Amniotic stem cell (primary cell): ENCODE data around the gene ABHD12B.

Experiments
- DNase-seq: peaks from one replicate; lab custom pipeline; 2025; lab: John Stamatoyannopoulos, UW

The ABHD12B gene, protein sequence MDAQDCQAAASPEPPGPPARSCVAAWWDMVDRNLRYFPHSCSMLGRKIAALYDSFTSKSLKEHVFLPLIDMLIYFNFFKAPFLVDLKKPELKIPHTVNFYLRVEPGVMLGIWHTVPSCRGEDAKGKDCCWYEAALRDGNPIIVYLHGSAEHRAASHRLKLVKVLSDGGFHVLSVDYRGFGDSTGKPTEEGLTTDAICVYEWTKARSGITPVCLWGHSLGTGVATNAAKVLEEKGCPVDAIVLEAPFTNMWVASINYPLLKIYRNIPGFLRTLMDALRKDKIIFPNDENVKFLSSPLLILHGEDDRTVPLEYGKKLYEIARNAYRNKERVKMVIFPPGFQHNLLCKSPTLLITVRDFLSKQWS

DNA sequence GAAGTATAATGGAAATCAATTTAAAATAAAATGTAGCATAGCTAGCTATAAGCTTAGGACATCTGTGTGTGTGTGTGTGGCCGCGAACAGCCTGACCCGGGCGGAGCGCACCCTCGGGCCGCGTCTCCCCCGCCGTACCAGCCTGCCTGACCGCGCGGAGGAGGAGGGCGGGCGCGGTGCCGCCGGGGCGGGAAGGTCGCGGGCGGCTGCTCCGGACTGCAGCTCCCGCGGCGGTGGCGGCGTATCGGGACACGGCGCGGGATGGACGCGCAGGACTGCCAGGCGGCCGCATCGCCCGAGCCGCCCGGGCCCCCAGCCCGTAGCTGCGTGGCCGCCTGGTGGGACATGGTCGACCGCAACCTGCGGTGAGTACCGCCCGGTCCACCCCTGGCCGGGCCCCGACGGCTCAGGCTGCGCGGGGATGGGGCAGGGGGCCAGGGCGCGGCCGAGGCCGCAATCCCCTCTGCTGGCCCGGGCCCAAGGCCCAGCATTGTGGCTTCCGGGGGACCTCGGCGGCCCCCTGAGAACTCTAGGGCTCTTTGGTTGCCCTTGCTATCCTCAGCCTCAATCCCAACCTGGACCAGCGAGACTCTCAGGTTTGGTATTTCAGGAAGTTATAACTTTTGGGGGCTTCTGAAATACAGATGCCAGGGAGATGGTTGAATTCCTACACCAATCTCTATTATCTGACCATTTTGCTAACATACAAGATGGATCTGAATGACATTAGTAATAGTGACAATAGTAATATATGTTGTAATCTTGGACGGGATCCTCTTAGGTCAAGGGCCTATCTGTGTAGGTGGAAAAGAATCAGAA, at the start of gene ABHD12B:
Gene ABHD12B, plus strand, starts transcription at position 140 of the 819 bp plus-strand sequence. Its CDS starts 122 bp downstream, at position 262.
- DNase-seq: no peak

DNA sequence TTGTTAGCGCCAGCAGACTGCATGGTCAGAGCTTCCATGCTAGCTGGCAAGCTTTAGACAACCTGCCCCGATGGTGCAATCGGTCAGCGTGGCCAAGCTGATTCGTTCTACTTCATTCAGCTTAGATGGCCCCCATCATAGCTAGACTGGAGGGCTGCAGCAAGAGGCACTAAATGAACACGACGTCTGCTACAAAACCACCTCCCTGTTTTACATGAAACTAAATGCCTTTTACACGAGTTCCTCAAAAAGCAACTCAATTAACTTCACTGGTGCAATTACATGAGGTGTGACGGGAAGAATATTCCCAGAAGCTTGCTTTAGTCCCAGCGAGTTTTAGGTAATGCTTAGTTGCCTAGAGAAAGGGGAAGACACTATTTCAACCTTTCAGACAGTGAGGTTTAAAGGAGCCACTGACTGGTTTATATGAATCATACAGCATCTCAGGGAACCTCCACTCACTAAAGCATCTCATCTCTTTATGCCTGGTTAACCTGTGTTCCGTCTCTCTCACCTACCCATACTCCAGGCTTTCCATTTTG, 49.3 kb upstream of the ABHD12B start:
- no peak for DNase-seq

DNA sequence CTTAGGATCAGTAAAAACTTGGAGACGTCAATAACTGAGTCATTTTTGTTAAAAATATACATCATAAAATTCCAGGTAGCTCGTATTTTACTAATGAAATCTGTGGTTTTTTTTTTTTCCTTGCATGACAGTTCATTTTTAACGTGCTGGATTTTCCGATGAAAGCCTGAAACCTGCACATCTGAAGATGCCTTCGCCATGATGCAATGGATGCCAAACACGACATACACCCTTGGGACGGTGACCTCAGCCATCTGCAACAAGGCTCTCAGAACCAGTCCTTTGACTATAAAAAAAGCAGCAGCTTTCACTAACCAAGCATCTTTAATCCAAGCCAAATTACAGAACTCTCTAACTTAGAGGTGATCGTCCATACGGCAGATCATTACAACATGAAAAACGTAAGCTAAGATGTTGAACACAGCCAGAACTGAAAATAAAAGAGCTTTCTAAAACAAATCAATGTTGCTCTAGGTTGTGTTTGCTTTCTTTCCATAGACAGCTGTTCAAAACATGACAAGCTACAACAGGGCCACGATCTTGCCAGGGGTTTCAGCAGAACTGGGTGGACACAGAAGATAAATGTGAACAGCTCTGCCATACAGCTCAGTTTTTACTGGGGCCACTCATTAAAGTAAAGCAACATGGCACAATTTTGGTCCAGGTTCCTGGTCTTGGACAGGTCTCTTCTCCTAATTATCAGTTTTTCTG, 48.6 kb upstream of the ABHD12B start:
- DNase-seq: no peak

DNA sequence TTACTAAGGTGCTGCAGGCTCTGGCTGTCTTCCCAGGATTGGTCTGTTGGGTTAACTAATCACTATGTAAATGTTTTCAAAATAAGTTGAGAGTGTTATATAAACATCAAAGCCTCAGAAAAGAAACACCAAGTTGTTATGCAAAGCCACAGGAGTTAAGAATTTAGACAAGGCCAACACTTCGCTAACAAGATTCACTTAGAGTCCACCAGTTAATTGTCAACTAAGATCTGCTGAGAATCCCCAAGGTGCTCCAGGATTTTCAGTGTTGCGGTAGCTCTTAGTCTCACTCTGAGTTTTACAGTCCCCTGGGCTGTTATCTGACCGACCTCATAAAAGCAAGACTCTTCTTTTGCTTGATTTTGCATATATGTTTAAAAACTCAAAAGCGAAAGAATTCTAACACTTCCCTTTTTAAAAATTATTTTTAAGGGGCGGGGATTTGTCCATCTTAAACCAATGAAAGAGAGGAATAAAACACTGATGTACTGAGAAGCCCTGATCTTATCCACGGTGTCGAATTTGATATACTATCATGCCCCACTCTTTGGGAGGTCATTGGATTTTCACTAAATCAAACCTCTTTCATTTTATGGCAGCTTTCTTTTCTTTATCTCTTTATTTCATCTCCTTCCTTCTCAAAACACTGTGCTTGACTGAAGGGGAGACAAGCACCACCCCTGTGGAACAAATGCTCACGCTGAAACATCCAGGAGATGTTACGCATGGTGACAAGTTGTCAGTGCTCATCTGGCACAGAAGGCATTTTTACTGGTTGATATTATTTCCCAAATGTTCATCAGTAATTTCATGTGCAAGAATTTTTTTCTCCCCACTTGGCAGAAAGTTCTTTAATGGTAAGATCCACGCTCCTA, 47.9 kb upstream of the ABHD12B start:
- DNase-seq: no peak

DNA sequence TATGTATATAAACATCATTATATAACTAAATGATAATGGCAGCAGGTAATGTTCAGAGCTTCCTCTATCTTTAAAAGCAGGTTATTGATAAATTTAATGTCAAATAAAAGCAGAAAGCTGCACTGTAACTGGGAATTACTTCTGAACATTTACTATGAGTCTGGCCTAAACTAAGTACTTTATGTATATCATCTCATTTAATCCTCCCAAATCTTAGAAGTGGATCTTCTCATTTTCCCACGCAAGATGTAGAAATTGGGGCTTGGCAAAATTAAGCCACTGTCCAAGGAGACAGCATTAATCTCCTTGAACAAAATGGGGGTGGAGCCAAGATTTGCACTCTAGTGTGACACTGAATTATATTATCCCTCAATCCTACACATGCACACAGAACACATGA, 46.5 kb upstream of the ABHD12B start:
- no peak for DNase-seq

DNA sequence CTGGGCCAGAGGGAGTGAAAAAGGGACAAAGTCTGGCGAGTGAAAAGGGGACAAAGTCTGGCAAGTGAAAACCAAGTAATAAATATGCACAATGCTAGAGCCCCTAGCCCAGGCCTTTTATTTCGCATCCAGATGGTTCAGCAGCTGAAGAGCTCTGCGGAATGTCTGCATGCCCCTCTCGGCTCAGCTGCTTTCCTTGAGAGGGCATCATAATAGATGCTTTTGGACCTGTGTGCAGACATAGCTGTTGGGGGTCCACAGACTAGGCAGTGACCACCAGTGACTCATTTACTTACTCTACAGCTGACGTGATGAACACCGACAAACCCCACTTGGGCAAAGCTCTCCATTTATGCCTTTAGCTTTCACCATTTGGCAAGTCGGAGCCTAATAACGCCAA, 45.2 kb upstream of the ABHD12B start:
- no peak for DNase-seq

DNA sequence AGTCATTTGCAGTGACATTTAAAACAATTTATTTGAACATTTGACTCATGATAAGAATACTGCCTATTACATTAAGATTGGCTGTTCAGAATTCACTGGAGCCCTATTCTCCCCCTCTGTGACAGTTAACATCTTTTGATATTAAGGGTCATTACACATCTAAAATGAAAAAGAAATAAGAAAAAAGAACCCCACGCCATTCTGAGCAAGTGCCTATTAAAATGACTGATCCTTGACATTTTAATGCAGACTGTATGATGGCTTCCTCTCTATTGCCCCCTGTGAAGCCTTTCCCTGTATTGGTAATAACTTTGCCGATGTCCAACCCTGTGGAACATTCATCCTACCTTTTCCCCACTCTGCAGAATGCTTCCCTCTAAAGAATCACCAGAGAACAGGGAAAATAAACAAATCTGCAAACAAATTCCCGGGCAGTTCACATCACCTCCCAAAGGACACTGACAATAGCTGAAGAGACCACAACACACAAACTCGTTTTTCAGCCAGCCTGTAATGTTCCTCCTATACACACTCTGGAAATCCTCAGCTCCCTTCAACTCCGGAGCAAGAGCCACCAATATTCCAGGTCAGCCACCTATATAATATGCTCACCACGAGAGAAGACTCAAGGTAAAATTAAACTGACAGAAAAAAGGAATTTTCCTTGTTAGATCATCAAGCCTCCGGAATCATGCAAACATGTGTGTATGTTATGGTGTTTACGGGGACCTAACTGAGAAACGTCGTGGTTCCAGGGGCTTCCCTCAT, 42.9 kb upstream of the ABHD12B start:
- no peak for DNase-seq

DNA sequence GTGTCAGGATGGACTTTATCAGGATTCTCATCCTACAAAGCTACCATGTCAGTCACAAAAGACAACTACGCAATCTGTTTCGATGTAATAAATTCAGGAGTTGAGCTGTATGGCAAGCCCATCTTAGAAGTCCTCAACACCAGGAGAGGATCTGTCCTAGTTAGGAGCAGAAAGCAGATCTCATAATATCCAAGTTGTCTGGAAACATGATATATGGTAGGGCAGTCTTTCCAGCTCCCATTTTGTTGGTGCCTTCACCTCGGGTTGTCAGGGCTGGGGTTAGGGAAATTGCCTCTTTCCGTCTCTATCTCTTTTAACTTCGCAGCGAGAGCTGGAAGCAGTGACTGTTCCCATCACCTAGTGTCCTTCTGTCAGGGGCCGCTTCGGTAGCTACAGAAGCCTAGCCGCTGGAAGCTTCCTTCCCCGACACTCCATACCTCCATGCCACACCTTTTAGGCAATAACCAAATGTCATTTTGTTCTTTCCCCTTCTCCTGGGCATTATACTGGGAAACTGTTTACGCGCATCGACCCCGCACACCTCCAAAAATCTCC, 42.3 kb upstream of the ABHD12B start:
- DNase-seq: no peak

DNA sequence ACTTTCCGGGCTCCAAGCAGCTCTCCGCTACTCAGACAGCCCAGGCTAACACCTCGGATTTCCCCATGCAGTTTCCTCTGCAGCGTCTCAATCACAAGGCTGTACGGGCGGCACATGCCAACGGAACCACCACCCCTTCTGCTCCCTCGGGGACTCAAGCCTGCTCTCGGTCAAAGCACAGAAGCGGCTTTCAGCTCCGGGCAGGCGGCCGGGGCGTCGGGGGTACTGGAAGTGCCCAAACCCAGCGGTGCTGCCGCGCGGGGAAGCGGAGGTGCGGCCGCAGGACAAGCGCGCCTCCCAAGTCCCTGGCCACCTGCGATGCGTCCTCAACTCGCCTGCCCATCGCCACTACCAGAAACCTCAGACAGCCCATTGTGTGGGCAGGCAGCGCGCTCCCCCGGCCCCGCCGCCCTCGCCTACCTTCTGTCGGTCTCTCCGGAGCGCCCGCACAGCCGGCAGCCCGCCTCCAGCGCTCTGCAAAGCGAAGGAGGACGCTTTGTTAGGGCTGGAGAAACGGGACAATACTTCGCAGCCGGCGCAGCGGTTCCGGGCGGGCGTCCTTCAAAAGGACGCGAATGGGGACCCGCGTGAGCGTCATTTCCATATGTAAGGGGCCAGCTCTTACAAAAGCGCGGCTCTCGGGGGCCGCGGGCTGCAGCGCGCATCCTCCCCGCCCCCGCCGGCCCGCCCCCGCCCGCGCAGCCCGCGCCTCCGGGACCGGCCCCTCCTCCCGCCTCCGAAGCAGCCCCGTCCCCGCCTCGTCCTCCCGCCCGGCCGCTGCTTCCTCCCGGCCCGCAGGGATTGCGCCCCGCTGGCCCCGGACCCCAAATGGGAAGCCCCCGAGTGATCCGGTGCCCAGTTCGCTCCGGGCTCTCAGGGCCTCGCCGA, 41.6 kb upstream of the ABHD12B start:
- no peak for DNase-seq

DNA sequence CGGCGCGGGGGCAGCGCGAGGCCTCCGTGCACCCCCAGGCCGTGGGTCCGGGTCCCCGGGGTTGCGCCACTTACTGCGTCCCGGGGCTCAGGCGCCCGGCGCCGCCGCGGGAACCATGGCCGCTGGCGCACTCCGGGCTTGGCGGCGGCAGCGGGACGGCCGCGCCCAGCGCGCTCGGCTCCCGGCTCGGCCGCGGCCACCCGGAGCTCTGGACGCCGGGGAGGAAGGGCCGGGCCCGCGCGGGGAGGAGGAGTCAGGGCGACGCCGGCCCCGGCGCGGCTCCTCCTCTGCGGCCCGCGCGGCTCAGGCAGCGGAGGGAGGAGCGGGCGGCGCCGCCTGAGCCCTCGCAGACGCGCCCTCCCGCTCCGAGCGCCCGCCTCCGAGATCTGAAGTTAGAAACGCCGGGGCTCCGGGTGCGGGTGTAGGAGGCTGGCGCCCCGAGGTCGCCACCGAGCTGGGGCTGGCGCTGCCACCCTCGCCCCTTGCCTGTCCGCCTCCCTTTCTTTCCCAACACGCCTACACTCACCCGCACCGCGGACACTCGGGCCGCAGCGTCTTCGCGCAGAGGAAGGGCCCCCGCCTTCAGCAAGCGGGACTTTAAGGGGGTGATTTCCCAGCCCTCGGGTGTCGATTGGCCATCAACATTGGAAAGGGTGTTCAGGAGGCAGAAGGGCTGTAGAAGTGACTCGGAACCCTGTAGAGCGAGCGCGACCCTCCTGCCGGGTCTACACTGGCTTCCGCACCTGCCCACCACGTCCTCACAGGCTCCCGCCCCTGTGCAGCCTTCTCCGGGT, 40.7 kb upstream of the ABHD12B start, which contains the start of gene NIN:
Gene NIN, minus strand, starts transcription at position 231 of the 794 bp plus-strand sequence. CDS start 9,106 bp downstream, outside the sequence.
- DNase-seq: peak; percentile 48

DNA sequence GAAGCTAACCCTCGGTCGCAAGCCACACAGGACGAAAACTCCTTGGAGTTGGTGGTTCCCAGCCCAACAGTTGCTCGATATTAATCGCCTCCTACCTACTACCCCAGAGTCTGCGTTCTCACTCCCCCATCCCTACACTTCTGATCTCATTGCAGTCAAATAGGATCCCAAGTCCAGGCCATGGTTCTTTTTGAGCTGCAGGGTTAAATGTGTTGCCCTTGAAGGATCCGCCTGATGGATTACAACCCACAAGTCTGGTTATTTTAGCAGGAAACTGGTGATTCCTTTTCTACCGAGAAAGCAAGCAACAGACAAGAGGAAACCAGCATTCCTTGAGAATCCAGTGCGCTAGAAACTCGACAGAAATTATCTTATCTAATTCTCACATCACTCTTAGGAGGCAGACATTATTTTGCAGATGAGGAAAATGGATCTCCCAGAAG, 40.1 kb upstream of the ABHD12B start:
- no peak for DNase-seq

DNA sequence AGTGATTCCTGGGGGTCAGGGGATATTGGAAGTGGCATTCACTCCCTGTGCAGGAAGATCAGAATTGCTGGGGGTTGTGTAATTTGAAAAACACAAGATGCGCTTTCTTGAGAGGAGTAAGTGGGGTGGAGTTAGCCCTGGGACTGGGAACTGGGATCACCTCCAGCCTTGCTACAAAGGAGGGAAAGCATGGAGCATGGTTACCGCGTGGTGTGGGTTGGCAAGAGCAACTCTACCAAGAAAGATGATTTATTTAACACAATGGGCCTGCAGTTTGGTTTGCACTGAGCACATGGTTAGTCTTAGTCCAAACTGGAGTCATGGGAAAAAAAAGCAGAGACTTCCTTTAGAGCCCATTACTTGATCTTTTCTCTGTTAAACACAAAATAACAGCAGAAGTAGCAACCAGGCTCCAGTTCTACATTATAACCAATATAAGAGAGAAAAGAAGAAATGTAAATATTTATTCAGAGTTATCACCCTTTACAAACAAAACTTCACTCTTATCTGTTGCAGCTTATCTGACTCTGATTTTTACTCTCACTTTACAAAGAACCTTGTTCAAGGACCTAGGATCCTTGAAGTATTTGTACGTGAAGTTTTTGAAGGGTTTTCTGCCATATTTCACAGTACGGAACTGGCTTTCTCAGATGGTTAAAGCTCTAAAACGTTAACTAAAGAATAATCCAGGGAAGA, 38.8 kb upstream of the ABHD12B start:
- no peak for DNase-seq

DNA sequence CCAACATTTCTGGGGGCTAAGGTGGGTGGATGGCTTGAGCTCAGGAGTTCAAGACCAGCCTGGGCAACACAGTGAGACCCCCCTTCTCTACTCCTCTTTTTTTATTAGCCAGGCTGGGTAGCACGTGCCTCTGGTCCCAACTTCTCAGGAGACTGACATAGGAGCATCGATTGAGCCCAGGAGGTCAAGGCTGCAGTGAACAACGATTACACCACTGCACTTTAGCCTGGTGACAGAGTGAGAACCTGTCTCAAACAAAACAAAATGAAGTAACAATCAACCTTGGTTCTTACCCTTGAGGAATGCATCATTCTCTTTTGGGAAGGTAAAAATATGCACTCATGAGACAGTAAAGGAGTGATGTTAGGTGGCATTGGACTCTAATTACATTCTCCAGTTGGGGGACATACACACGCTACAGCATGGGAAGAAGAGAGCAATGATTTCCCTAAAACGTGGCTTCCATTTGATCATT, 37.0 kb upstream of the ABHD12B start:
- no peak for DNase-seq

DNA sequence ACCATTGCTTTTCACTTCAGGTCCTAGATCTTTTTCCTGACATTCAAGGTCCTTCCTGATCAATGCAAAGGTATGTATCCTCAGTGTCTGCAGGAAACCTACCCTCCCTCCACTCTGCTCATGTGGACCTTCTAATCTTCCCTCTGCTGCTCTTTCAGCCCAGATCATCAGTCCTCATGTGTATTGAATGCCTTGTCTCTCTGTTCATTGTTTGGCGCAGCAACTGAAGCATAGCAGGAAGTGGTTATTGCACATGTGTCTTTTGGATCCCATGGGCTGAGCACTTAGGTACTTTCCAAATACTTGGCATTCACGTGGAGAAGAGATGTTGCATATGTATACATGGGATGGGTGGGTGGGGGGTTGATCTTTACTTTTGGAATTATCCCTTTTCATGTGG, 36.6 kb upstream of the ABHD12B start:
- DNase-seq: no peak

DNA sequence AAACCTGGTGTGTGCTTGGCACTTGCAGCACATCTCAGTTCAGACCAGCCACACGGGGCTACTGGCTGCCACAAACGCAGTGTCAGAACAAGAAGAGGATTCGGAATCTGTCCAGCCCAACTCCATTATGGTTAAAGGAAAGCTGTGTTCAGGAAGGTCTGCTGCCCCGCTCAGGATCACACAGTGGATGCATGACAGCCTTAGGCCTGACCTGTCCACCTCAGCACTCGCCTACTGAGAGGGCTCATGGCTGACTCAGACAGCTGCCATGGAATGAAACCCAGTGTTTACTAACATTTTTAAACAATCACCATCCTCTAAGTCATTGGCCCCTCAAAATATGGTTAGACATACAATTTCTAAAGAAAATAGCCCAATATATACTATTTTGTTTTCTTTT, 35.3 kb upstream of the ABHD12B start:
- DNase-seq: no peak

DNA sequence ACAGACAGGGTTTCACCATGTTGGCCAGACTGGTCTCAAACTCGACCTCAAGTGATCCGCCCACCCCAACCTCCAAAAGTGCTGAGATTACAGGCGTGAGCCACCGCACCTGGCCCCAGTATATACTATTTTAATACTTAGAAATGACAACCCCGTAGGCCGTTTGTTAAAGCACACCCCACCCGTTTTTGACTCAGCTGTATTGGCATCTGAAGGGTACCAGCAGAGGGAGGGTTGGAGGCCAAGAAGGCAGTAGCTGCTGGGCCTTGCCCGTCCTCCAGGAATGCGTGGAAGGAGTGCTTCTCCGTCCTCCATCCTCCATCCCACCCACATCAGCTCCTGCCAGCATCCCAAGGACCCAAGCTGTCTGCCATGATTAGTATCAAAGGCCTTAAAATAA, 34.6 kb upstream of the ABHD12B start:
- DNase-seq: no peak

DNA sequence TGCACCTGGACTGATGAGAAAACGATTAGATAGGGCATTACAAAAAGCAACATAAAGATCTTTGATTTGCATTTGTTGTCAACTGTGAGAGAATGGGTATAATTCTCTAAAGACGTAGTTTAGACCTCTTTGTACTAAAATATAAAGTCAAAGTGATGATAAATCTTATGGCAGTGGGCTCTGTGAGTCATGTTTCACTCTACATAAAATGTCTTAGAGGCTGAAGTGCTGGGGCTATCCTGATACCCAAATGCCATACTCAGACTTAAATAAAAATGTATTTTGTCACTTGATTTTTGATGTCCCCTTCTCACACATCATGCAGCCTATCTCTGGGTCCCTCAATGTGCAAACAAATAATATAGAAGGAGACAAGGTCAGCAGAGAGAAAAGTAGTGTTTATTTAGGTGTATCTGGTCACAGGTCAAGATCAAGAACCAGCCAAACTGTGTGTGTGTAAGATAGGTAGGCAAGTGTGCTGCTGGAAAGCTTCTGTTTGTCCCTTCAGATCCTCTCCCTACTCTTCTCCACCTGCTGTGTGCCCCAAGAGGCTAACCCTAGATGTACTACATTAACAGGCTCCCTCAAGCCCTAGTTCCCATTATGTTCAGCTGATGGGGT, 33.9 kb upstream of the ABHD12B start:
- no peak for DNase-seq
